ENCODE results near the gene FOXF2. TPM values are rescaled to one million over a fixed set of nuclear protein-coding genes. Genes with fewer than 3 reads are reported as not detected.
"Not testable (repeated sequence)": the region's sequence is repeated elsewhere in the genome, so short reads cannot be mapped to it uniquely, and the experiment has no call there.

FOXF2 gene
- total and polyA plus RNA-seq, 9 donors: 0.05 to 0.18 (median 0.11) TPM; not detected in 5

DNA sequence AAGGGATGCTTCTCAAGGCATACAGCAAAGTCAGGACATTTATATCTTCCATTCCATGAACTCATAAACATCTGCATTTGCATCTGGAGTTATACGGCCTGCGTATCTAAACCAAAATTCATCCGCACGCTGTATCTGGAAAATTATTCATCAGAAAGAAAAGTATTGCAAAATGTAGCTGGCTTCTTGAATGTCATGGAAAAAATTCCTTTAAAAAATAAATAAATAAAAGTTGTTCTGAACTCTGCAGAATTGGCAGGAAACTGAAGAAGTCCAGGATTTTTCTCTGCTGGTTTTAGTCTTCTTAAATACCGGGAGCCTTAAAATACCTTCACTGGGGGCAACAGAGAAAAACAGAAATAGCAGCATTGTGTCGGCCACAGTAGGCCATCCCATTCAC is 23.7 kb upstream of the FOXF2 start:
- Histone ChIP-seq H3K4me3 (no peak overlapping the region), H3K4me1 (ENCODE audit: insufficient read depth) (no peaks in the 10 kb centered on the region), H3K9me3 (no peaks in the 10 kb centered on the region), H3K27me3 (no peaks in the 10 kb centered on the region), H3K27ac (no peak overlapping the region), H3K36me3 (no peaks in the 10 kb centered on the region)
- TF ChIP-seq POLR2A (IDR thresholded peaks at IDR 0.05) (no peak), EP300 (IDR thresholded peaks at IDR 0.05) (no peak)
- TF ChIP-seq, protein P1, sequence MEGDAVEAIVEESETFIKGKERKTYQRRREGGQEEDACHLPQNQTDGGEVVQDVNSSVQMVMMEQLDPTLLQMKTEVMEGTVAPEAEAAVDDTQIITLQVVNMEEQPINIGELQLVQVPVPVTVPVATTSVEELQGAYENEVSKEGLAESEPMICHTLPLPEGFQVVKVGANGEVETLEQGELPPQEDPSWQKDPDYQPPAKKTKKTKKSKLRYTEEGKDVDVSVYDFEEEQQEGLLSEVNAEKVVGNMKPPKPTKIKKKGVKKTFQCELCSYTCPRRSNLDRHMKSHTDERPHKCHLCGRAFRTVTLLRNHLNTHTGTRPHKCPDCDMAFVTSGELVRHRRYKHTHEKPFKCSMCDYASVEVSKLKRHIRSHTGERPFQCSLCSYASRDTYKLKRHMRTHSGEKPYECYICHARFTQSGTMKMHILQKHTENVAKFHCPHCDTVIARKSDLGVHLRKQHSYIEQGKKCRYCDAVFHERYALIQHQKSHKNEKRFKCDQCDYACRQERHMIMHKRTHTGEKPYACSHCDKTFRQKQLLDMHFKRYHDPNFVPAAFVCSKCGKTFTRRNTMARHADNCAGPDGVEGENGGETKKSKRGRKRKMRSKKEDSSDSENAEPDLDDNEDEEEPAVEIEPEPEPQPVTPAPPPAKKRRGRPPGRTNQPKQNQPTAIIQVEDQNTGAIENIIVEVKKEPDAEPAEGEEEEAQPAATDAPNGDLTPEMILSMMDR (IDR thresholded peaks at IDR 0.05): no peak
- WGBS, 3 donors: 31 to 56% (median 37%) methylated on average over 6 of the region's 6 CpGs
- no peak for DNase-seq
- intact Hi-C loops (cut with DNase I): no loop called here

DNA sequence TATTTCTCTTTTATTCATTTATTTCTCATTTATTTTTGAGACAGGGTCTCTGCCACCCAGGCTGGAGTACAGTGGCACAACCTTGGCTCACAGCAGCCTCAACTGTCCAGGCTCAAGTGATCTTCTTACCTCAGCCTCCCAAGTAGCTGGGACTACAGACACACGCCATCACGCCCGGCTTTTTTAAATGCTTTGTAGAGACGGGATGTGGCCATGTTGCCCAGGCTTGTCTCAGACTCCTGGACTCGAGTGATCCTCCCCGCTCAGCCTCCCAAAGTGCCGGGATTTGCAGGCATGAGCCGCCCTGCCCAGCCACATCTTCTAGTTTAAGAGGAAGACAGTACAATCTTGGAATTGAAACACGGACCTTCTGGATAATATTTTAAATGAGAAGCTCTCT is 21.6 kb upstream of the FOXF2 start:
- no peak for DNase-seq
- Histone ChIP-seq H3K36me3 (no peaks in the 10 kb centered on the region), H3K27ac (no peak overlapping the region), H3K9me3 (peaks cover 0 to 4% of the 10 kb centered on the region in 2 donors), H3K27me3 (no peaks in the 10 kb centered on the region), H3K4me1 (ENCODE audit: insufficient read depth) (no peaks in the 10 kb centered on the region), H3K4me3 (no peak overlapping the region)
- TF ChIP-seq POLR2A (IDR thresholded peaks at IDR 0.05) (no peak), EP300 (IDR thresholded peaks at IDR 0.05) (no peak)
- TF ChIP-seq, protein P1 (IDR thresholded peaks at IDR 0.05): no peak
- 89 to 91% (median 89%) methylated on average over 9 of the region's 9 CpGs for WGBS, 3 donors
- intact Hi-C loops (cut with DNase I): no loop called here

DNA sequence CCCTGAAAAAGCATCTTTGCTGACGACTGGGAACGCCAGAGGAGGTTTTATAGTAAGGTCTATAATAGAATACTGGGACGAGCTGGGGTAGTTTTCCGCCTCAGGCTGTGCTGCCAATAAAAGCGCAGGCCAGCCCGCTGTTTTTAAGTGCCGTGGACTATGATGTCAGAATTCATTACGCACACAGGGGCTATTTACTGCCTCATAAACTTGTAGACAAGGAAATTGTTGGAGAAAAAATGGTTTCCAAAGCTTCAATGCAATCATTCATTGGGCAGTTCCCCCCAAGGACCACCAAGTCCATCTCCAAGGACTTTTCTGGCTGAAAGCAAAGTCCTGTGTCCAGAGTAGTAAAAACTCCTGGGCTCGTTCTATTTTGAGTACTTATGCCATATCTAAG is 20.4 kb upstream of the FOXF2 start:
- H3K9me3 ChIP-seq: peaks cover 0 to 4% of the 10 kb centered on the region in 2 donors
- DNase-seq: no peak
- intact Hi-C loops (cut with DNase I): no loop called here
- H3K36me3 ChIP-seq: no peaks in the 10 kb centered on the region
- no peak overlapping the region for H3K27ac ChIP-seq
- no peaks in the 10 kb centered on the region for H3K4me1 ChIP-seq (ENCODE audit: insufficient read depth)
- H3K27me3 ChIP-seq: no peaks in the 10 kb centered on the region
- TF ChIP-seq POLR2A (IDR thresholded peaks at IDR 0.05): no peak
- no peak for TF ChIP-seq EP300 (IDR thresholded peaks at IDR 0.05)
- TF ChIP-seq, protein P1 (IDR thresholded peaks at IDR 0.05): no peak
- 75 to 84% (median 78%) methylated on average over 9 of the region's 9 CpGs for WGBS, 3 donors
- H3K4me3 ChIP-seq: no peak overlapping the region

DNA sequence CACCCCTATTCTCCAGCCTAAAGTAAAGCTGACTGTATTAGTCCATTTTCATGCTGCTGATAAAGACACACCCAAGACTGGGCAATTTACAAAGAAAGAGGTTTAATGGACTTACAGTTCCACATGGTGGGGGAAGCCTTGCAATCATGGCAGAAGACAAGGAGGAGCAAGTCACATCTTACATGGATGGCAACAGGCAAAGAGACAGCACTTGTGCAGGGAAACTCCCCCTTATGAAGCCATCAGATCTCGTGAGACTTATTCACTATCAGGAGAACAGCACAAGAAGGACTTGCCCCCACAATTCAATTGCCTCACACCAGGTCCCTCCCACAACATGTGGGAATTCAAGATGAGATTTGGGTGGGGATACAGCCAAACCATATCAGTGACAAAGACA is 19.7 kb upstream of the FOXF2 start:
- intact Hi-C loops (cut with DNase I); H3K4me3 ChIP-seq; H3K27ac ChIP-seq; H3K9me3 ChIP-seq; DNase-seq; H3K27me3 ChIP-seq; H3K36me3 ChIP-seq; H3K4me1 ChIP-seq (ENCODE audit: insufficient read depth): not testable (repeated sequence)
- WGBS, 3 donors: 49 to 76% (median 65%) methylated on average over 1 of the region's 1 CpG

DNA sequence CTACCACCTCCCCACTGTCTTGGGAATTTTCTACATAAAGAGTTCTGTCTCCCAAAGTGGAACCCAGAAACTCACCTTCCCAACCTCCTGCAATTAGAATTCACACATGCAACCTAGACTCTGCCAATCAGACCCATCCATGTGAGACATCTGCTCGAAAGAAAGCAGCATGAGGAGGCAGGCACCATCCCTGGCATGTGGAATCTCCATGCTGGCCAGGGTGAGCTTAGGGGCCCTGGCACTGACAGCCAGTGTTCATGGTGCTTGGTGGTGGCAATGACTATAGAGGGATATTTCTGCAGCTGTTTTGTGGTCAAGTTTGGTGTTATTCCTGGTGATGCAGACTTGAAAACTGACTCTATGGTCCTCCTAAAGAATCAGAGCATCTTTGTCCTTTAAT is 17.4 kb upstream of the FOXF2 start:
- Histone ChIP-seq H3K4me1 (ENCODE audit: insufficient read depth) (no peaks in the 10 kb centered on the region), H3K9me3 (peaks cover 0 to 4% of the 10 kb centered on the region in 2 donors), H3K27me3 (no peaks in the 10 kb centered on the region), H3K4me3 (no peak overlapping the region), H3K36me3 (no peaks in the 10 kb centered on the region), H3K27ac (no peak overlapping the region)
- WGBS, 3 donors: 41 to 55% (median 41%) methylated on average over 1 of the region's 1 CpG
- TF ChIP-seq POLR2A (IDR thresholded peaks at IDR 0.05): no peak
- TF ChIP-seq EP300 (IDR thresholded peaks at IDR 0.05): no peak
- TF ChIP-seq, protein P1 (IDR thresholded peaks at IDR 0.05): no peak
- intact Hi-C loops (cut with DNase I): no loop called here
- DNase-seq: no peak

All from ovary (tissue), 9 donors.